Midbrain (tissue), 1 donor: Measurements from ENCODE around the gene COL23A1.

Experiments used
- DNase-seq: peaks from one replicate; lab custom pipeline; 2025; lab: John Stamatoyannopoulos, UW

COL23A1 gene

DNA sequence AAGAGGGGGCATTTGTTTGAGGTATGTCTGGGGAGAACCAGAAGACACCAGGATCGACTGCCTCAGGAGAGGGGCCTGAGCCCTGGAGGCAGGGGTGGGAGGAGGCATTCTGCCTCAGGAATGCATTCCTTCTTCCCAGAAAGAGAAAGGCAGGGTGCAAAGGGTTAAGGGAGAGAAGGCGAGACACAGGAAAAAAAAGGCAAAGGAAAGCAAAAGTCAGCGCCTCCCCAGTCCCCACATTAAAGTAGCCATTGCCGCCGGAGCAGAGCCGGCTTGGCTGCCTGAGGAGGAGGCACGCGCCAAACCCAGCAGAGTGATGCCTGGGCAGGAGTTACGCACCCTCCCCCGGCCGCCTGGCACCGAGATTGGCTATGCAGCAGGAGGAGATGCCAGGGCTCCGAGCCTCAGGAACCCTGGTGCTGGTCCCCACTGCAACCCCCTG lies 233.7 kb downstream of the COL23A1 start:
- DNase-seq, result peak; percentile 4

DNA sequence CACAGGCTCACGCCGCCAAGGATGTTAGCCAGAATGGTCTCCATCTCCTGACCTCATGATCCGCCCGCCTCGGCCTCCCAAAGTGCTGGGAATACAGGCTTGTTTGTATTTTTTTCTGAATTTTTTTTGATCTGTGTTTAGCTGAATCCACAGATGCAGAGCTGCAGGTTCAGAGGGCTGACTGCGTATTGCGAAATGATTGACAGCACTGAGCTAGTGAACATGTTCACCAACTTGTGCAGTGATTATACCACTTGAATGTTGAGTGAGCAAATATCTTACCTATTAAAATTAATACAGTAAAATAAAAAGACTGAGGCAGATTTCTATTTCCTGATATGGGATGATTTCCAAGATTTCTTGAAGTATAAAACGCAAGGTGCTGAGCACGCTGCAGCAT lies 234.5 kb downstream of the COL23A1 start:
- DNase-seq, result no peak

DNA sequence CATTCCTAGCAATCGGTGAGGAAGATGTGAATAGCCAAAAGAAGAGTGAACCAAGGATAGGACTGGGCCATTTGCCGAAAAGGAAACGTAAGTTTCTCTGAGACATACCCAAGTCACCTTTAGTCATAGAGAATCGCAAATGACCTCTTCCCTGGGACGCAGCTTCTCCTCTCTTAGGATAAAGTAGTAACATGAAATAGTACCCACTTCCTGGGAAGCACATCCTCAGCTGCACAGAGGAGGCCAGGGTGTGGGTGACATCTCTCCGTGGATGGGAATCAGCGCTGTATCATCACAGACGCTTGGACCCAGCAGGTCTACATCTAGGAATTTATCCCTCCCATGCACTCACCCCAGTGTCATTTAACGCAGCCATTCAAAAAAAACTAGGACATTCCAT lies 236.7 kb downstream of the COL23A1 start:
- DNase-seq, result no peak

DNA sequence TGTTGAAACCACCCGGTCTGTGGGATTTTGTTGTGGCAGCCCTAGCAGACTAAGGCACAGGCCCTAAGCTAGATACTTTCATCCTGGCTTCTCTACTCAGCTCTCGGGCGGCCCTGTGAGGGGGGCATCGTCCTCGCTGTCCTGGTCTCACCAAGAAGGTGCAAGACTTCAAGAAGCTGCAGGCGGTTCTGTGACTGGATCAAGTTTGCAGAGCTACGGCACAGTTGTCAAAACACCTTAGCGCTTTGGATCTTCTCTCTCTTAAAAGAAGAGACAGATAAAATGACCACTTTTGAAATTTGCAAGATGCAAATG lies 238.2 kb downstream of the COL23A1 start:
- no peak for DNase-seq

DNA sequence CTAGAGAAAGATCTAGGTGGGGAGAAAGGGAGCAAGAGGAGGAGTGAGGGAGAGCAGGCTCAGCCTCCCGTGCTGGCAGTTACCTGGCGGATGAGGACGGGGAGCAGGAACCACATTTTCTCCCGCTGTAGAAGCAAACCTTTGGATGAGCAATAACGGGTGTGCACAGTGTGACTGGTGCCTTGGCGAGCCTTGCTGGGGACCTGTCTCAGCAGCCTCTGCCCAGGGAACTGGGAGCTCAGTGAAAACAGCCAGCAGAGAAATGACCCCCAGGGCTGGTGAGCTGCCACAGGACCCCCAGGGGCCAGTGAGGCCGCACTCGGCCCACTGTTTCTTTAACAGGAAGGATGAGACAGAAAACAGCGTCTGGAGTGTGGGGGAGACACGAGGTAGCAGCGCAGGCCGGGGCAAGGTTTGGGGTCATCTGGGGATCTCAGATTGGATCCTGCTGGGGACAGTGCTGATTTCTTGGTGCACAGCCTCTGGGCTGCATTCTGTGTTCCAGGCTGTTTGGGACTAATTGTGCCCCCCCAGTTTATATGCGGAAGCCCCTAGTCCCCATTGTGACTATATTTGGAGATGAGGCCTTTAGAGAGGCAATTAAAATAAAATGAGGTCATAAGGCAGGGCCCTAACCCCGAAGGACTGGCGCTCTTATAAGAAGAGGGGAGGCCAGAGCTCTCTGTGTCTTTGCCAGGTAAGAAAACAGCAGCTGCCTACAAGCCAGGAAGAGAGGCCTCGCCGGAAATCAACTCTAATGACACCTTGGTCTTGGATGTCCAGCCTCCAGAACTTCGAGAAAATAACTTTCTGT lies 238.8 kb downstream of the COL23A1 start:
- no peak for DNase-seq

DNA sequence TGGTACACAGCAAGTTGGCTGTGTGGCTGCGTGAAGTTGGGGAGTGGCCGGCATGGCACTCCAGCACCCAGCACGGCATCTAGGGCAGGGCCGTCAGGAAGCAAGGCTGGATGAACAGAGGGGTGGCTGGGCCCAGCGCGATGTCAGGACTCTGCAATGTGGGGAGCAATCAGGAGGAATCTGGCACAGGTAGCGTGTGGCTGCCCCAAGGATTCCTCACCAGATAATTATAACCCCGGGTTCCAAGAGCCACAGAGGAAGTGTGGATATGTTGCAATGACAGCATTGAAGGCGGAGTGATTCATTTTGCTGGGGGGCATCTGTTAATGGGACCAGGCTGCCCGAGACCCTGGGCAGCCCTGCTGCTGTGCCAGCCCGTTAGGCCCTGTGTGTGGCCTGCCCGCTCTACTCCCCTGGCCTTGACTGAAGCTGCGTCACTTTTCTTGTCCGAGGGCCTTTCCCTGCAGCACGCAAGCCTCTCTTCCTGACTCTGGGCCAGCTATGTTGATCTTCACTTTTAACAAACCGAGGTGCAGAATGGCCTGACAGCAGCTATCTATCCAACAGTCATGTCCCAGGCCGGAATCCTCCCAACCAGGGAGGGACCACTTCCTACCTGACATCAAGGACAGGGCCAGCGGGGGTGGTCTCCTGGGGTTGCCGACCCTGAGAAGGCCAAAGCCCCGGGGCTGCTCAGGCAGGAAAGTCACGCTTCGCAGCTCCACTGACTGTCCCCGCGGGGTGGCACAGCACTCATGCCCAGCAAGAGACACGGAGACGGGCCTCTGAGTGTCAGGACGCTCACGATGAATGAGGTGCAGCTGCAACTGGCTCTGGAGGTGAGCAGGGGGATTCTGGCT lies 239.6 kb downstream of the COL23A1 start:
- no peak for DNase-seq

DNA sequence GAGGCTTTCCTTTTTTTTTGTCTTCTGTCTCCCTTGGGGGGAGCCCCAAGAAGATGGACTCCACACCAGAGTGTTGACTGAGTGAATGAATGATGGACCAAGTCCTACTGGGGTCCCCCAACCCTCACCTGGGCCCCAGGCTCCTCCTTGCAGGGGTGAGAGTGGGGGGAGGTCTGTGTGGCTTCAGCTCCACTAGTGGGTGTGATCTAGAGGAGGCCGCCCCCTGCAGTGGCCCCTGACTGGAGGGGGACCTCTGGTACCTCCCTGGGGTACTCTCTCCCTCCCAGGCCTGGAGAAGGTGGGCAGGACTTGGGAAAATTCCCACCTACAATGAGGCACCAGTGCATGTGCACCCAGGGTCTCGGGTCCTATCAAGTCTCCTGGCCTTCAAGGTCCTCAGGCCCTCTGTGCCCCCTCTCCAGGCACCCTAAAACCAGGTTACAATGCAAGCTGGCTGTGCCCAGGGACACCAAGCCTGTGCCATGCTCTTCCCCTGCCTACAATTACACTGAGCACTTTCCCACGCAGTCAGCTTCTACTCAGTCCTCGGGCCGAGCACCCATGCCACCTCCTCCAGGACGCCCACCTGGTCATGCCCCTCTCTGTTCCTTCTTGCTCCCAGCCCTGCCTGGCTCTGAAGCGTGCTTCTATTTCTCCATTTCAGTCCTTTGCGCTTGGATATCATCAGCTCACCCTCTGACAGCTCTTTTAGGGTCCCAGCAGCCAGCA lies 240.4 kb downstream of the COL23A1 start:
- DNase-seq, result no peak

DNA sequence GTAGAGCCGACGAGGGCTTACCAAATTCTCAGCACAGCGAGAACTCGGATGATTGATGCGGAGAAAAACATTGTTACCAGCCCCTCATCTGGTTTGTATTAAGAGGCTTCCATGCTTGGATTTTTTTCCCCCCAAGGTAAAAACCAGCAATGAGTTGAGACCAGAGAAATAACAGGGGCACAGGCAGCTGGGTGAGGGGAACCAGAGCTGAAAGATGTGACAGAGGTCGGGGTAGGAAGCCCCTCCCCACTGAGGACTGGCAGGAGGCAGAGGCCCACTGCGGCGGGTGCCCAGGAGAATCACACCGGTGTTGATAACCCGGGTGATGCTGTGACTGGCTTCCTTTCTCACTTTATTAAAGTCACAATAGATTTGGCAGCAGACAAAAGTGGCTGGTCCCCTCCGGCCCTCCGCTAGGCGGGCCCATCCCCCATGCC lies 241.1 kb downstream of the COL23A1 start:
- DNase-seq, result no peak

DNA sequence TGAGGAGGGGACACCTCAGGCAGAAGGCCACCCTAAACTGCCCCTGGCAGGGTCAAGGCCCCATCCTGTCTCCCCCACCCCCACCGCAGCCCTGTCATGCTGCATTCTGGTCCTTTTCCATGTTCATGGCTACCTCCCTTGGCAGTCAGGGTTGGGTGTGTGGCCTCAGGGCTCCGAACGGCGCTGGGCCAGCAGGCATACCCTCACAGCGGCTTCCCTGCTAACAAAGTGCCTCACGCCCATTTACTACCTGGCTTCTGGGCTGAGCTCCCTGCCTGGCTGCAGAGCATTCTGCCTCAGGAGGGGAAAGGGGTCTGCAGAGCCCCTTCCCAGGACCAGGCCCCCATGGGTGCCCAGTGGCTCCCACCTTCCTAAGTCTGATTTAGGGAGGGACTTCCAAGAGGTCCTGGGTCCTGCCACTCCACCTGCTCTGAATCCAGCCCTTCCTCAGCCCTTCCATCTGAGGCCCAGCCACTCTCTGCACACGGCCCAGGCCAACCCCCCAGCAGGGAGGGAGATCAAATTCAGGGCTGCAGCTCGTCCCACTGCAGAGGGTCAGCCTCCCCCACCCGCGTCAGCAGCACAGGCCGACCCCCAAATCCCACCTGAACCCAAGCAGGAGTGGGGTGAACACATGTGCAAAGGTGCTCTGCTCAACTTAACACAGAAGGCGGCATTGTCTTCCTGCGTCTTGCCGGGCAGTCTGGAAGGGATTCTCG lies 241.7 kb downstream of the COL23A1 start:
- no peak for DNase-seq

DNA sequence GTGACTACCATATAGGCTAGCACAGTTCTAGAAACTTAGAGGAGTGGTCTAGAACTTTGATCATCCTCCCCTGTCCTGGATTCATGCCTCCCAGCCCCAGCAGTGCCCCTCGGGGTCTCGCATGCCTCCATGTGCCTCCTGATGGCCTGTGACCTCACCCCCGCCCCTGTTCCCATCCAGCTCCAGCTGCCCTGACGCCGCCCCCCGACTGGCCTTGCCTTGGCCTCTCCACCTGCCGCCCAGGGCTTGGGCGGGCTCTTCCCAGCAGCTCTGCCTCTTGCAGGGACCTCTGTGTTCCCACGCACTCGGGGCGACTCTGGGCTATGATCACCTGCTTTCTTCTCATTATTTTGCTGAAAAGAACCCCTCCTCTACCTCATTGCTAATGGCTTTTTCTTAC lies 242.2 kb downstream of the COL23A1 start:
- no peak for DNase-seq

DNA sequence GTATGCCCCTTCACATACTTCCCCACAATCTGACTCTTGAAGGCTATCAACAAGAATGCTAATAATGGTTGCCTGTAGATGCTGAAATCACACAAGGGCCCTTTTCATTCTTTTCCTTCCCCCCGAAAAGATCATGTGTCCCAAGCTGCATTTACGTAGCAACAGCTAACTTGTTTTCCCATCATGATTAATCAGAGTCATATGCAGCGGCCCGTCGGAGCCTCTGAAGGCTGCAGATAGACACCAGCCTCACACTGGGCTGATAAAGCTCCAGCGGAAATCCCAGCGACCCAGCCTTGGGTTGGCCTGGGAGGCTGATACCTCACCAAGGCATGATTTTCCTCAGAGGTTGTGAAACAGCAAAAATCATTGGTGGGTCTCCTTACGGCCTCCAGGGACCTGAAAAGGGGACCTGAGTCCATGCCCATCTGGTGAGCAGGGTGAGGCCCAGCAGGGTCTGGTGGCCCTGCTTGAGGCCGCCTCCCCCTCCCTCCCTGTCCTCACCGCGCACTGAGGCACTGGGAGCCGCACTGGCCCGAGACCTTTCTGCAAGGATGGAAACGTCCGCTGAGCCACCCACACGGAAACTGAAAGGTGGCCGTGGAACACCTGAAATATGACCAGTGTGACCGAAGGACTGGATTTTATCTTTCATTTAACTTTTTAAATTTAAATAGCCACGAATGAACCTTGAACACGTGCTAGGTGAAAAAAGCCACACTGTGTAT lies 243.4 kb downstream of the COL23A1 start:
- DNase-seq, result peak; percentile 49

DNA sequence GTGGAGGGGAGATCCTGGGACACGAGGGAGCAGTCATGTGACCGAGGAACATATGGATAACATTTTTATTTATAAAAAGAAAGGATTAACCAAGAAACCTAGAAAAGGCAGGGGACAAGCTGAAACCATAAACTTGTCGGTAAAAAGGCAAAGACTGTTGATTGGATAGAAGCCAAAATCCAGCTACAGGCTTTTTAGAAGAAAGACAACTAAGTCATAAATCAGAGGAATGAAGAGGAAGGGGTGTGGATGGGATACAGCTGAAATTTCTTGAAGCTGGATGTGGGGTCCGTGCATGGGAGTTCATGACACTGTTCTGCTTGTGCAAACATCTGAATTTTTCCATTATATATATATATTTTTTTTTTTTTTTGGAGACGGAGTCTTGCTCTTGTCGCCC lies 246.9 kb downstream of the COL23A1 start:
- no peak for DNase-seq

DNA sequence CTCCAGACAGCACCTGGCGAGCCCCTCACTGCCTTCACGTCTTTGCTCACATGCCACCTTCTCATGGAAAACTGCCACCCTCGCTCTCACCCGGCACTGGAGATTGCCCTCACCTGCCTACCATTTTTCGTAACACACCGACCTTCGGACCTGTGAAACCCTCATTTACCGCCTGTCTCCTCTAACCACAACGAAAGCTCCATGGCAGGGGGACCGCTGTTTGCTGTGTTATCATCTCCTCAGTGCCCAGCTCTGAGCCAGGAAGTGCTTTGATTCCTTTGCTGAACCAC lies 248.4 kb downstream of the COL23A1 start:
- no peak for DNase-seq

DNA sequence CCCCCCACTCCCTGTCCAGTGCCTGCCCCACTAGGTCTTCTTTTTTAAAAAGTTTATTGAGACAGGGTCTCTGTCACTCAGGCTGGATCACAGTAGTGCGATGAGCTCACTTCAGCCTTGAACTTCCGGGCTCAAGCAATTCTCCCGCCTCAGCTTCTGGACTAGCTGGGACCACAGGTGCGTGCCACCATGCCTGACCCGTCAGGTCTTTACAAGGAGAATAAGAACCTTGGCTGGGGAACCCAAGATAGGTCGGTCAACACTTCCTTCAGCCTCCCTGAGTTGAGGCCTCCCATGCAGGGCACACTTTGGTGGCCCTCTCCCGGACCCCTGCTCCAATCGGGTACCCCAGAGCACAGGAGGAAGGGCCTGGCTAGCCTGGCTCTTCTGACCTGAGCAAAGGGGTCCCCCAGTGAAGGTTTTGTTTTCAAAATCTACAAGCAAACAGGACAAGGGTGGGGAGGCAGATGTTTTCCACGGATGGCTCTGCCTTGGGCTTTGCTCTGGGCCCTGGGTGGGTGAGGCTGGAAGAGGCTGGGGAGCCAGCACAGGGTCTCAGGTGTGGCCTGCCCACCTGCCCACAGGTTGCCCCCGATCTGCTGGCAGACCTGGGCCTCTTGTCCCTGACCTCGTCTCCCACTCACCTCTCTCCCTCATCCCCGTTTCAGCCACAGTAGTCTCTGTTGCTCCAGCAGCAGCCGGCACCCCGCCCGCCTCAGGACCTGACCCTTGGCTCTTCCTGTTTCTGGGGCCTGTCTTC lies 248.9 kb downstream of the COL23A1 start:
- DNase-seq, result no peak

DNA sequence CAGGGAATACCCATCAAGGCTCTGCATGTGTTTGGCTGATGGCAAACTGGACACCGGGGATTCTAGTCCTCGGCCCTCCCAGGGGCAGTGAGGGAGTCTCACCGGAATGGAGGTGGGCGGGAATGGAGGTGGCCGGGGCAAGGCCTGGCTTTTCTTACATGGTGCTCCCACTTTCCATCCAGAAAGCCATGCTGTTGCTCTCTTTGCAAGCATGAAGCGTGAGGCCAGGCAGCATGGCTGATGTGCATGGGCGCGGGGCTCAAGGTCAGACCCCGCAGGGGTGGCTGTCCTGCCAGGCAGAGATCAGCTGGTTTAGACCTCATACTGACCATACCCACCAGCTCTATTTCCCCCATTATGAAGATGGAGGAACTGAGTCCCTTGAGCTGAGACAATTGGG lies 249.6 kb downstream of the COL23A1 start:
- no peak for DNase-seq

DNA sequence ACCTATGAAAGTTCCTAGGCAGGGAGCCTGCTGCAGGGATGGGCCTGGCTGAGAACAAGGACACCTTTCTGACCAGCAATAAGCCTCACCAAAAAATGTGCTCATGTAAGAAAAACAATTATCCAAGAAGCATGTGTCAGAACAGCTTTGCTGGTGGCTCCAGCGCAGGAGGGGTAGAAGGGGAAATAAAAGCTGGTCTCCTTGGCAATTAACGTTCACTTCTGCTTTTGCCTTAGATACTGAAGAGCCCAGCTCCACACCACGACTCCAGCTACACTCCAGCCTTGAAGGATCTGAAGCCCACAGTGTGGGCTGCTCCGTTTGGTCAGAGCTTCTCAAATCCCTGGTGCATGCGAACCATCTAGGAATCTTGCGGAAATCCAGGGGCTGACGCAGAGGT lies 250.0 kb downstream of the COL23A1 start:
- no peak for DNase-seq

DNA sequence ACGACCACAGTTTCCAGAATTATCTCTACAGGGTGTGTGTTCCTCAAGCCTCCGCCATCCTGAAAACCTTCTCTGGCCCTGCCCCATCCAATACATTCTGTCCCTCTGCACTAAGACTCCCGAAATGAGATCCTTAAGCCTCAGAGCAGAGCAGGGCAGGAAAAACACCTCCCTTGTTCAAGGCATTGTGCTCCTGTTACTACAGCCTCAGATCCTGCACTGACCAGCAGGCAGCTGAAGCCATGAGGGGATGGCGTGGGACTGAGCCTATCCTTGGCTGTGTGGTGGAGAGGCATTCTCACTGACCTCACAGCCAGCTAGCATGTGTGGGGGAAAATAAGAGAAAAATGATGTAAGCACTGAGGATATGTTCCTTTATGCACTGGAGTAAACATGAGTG lies 250.9 kb downstream of the COL23A1 start:
- DNase-seq, result no peak

DNA sequence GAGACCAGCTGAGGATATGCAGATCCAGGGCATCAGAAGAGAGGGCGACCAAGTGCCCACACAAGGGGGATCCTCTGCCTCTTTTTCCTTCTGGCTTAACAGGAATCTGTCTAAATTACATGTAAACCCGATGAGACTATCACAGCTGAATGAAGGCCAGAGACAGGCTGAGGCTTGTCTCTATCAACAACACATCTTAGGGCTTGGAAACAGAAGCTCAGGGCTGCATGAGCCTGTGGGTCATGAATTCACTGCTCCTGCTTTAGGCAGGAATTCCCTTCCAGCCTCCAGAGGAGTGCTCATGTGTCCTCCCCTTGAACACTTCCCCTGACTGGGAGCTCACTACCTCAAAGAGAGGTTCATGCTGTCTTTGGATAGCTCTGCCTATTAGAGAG lies 251.4 kb downstream of the COL23A1 start:
- no peak for DNase-seq

DNA sequence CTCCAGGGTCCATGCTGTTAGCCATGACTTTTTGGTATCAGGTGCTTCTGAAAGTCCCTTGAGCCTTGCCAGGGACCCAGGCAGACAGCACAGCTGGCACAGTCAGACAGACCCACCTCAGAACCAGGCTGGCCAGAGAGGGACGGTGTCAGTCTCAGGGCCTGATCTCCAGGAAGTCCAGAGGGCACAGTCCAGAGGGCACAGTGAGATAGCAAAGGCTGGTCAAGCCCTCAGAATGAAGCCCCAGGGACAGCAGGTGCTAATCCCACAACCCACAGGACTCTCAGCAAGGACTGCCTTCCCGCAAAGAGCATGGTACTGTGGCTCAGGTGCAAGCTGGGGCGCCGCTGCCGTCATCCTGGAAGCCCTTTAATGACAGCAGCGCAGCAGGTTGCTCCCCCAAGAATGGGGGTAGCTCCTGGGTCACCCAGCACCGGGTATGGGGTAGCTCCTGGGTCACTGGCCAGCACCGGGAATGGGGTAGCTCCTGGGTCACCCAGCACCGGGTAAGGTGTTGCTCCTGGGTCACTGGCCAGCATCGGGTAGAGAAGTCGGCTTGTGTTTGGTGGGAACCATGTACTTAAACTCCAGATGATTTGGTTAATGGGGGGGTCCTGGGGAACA lies 252.0 kb downstream of the COL23A1 start:
- DNase-seq, result no peak

DNA sequence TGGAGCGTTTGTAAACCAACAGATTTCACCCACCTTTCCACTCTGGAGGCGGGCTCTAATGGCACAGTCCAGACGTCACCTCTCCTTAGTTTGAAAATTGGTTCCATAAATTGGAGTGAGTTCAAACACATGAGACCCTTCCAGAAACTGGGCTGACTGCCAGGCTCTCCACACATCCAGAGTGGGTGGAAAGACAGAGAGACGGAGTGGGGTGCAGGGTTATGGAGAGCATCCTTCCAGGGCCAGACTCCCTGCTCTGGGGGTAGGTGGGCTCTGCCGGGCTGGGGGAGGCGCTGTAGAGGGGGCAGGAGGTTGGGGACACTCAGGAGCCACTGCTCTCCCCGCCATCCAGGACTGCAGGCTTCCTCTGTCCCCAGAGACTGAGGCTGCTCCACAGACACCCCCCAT lies 252.9 kb downstream of the COL23A1 start:
- no peak for DNase-seq
